H9 (cell line): Measurements from ENCODE around the gene GFPT1. TPM values are rescaled to one million over a fixed set of nuclear protein-coding genes. Genes with fewer than 3 reads are reported as not detected.
A peak's percentile ranks its signal among the peaks of the same experiment; 100 is the strongest.

Experiments used
- DNase-seq: peaks from one replicate; pipeline ENCODE4 v3.0.0-alpha.2; 2017
- H2AFZ ChIP-seq: one replicate; pipeline ENCODE4 v1.6.1; 2013; ENCODE audit warnings: mild to moderate bottlenecking, low read length, control low read depth, moderate library complexity
- H2AK5ac ChIP-seq: 2 replicates; pipeline ENCODE4 v1.6.1; 2013; ENCODE audit warnings: low read length, control low read depth, mixed read lengths; ENCODE audit not compliant: insufficient read length
- H2BK120ac ChIP-seq: one replicate; pipeline ENCODE4 v1.6.1; 2013; ENCODE audit warnings: low read depth, mild to moderate bottlenecking, low read length, control low read depth, inconsistent platforms; ENCODE audit not compliant: poor library complexity, severe bottlenecking
- H2BK12ac ChIP-seq: 2 replicates; pipeline ENCODE4 v1.6.1; 2013; ENCODE audit warnings: low read length, control low read depth, mixed read lengths, low read depth; ENCODE audit not compliant: insufficient read length
- H2BK15ac ChIP-seq: 2 replicates; pipeline ENCODE4 v1.6.1; 2013; ENCODE audit warnings: low read depth, low read length, control low read depth
- H2BK20ac ChIP-seq: one replicate; pipeline ENCODE4 v1.6.1; 2013; ENCODE audit warnings: low read depth, mild to moderate bottlenecking, low read length, control low read depth, inconsistent platforms; ENCODE audit not compliant: poor library complexity, severe bottlenecking
- H2BK5ac ChIP-seq: 2 replicates; pipeline ENCODE4 v1.6.1; 2013; ENCODE audit warnings: low read length, control low read depth, mixed read lengths; ENCODE audit not compliant: insufficient read length
- H3K14ac ChIP-seq: 2 replicates; pipeline ENCODE4 v1.6.1; 2013; ENCODE audit warnings: low read length, control low read depth; ENCODE audit not compliant: insufficient read depth
- H3K18ac ChIP-seq: 2 replicates; pipeline ENCODE4 v1.6.1; 2013; ENCODE audit warnings: low read depth, mild to moderate bottlenecking, mixed read lengths, low read length, control low read depth; ENCODE audit not compliant: insufficient read length
- H3K23ac ChIP-seq: 2 replicates; pipeline ENCODE4 v1.6.1; 2013; ENCODE audit warnings: low read length, control low read depth, mixed read lengths, low read depth; ENCODE audit not compliant: insufficient read length
- H3K23me2 ChIP-seq: 2 replicates; pipeline ENCODE4 v1.6.1; 2013; ENCODE audit warnings: low read depth, mild to moderate bottlenecking, mixed read lengths, low read length, control low read depth; ENCODE audit not compliant: insufficient read length, poor library complexity, severe bottlenecking
- H3K27ac ChIP-seq: 2 replicates; pipeline ENCODE4 v1.5.1; 2013; ENCODE audit warnings: low read length, control low read depth, mixed read lengths, low read depth; ENCODE audit not compliant: insufficient read length
- H3K27me3 ChIP-seq: 2 replicates; pipeline ENCODE4 v1.6.1; 2013; ENCODE audit warnings: low read length, control low read depth, inconsistent platforms; ENCODE audit not compliant: insufficient read depth
- H3K4ac ChIP-seq: 2 replicates; pipeline ENCODE4 v1.6.1; 2013; ENCODE audit warnings: low read depth, mild to moderate bottlenecking, control low read depth, inconsistent platforms, low read length, moderate library complexity
- H3K4me1 ChIP-seq: 2 replicates; pipeline ENCODE4 v1.6.1; 2013; ENCODE audit warnings: low read length, control low read depth, inconsistent platforms; ENCODE audit not compliant: insufficient read depth
- H3K4me2 ChIP-seq: 2 replicates; pipeline ENCODE4 v1.6.1; 2013; ENCODE audit warnings: low read length, control low read depth, mixed read lengths; ENCODE audit not compliant: insufficient read length, insufficient read depth
- H3K56ac ChIP-seq: 2 replicates; pipeline ENCODE4 v1.6.1; 2013; ENCODE audit warnings: low read depth, mild to moderate bottlenecking, mixed read lengths, low read length, control low read depth; ENCODE audit not compliant: insufficient read length
- H3K79me1 ChIP-seq: 2 replicates; pipeline ENCODE4 v1.6.1; 2013; ENCODE audit warnings: low read depth, mild to moderate bottlenecking, moderate library complexity, low read length, control low read depth, inconsistent platforms; ENCODE audit not compliant: insufficient read depth, poor library complexity, severe bottlenecking
- H3K79me2 ChIP-seq: 2 replicates; pipeline ENCODE4 v1.6.1; 2013; ENCODE audit warnings: low read length, control low read depth, inconsistent platforms; ENCODE audit not compliant: insufficient read depth
- H3K9ac ChIP-seq: 2 replicates; pipeline ENCODE4 v1.6.1; 2013; ENCODE audit warnings: low read length, control low read depth, mixed read lengths; ENCODE audit not compliant: insufficient read length; ENCODE audit errors: extremely low read depth
- H3K9me3 ChIP-seq: one replicate; pipeline ENCODE4 v1.6.1; 2013; ENCODE audit warnings: low read depth, low read length, inconsistent platforms; ENCODE audit not compliant: control insufficient read depth
- H3T11ph ChIP-seq: one replicate; pipeline ENCODE4 v1.6.1; 2013; ENCODE audit warnings: mild to moderate bottlenecking, low read length, control low read depth, inconsistent platforms
- H4K20me1 ChIP-seq: one replicate; pipeline ENCODE4 v1.6.1; 2013; ENCODE audit not compliant: control insufficient read depth, insufficient read length, insufficient read depth
- H4K5ac ChIP-seq: 2 replicates; pipeline ENCODE4 v1.6.1; 2013; ENCODE audit warnings: low read depth, mild to moderate bottlenecking, mixed read lengths, low read length, control low read depth; ENCODE audit not compliant: insufficient read length
- H4K8ac ChIP-seq: replicated peaks from 2 replicates; pipeline ENCODE4 v1.6.1; 2013; ENCODE audit warnings: low read length, control low read depth, mixed read lengths, low read depth; ENCODE audit not compliant: insufficient read length
- H4K91ac ChIP-seq: 2 replicates; pipeline ENCODE4 v1.6.1; 2013; ENCODE audit warnings: low read depth, mild to moderate bottlenecking, moderate library complexity, mixed read lengths, low read length, control low read depth; ENCODE audit not compliant: insufficient read length
- H3K27ac Mint-ChIP-seq, 3 experiments: 2 replicates in 2 of 3; 3 replicates in 1 of 3; pipeline ENCODE4 v1.8.0; 2020 to 2021; ENCODE audit warnings: mixed read lengths in 3 of 3, mild to moderate bottlenecking in 1 of 3, moderate library complexity in 1 of 3
- H3K27me3 Mint-ChIP-seq: 2 replicates; pipeline ENCODE4 v1.8.0; 2021; ENCODE audit warnings: low read depth, mild to moderate bottlenecking, moderate library complexity, mixed read lengths
- H3K36me3 Mint-ChIP-seq, 3 experiments: 2 replicates in 2 of 3; 3 replicates in 1 of 3; pipeline ENCODE4 v1.8.0; 2020 to 2021; ENCODE audit warnings: low read depth in 3 of 3, mixed read lengths in 3 of 3; ENCODE audit not compliant: insufficient read depth in 1 of 3
- H3K4me1 Mint-ChIP-seq, 2 experiments: 2 replicates each; pipeline ENCODE4 v1.8.0; 2020; ENCODE audit warnings: mixed read lengths in 2 of 2
- H3K4me3 Mint-ChIP-seq, 2 experiments: 2 replicates in 1 of 2; 3 replicates in 1 of 2; pipeline ENCODE4 v1.8.0; 2020 to 2021; ENCODE audit warnings: mild to moderate bottlenecking in 2 of 2, mixed read lengths in 2 of 2, moderate library complexity in 1 of 2
- H3K9me3 Mint-ChIP-seq, 2 experiments: 2 replicates in 1 of 2; 3 replicates in 1 of 2; pipeline ENCODE4 v1.8.0; 2020; ENCODE audit warnings: mild to moderate bottlenecking in 2 of 2, mixed read lengths in 2 of 2, moderate library complexity in 1 of 2
- CTCF ChIP-seq: fragments of 200-600 bp; sonication (generic); conservative IDR thresholded peaks from 3 replicates; pipeline ENCODE4 v1.8.0; 2021; ENCODE audit warnings: antibody characterized with exemption, mild to moderate bottlenecking
- WGBS: extraction: QIAGEN DNeasy Blood & Tissue Kit; methylation state at CpG from one replicate; pipeline ENCODE4 v1.1.7; 2013; ENCODE audit warnings: missing lambda C conversion rate, low lambda C conversion rate, mixed read lengths; ENCODE audit not compliant: insufficient read length; ENCODE audit errors: extremely low coverage; 5-methylcytosine and 5-hydroxymethylcytosine counted together
- total RNA-seq: library from RNA; stranded (reverse); gene quantifications from 2 replicates; pipeline ENCODE4 v1.2.1, GENCODE V29; 2021

Gene GFPT1
- total RNA-seq, 1 experiment from 2014 or later, result 84.4 TPM

- Histone ChIP-seq H3K9me3 (no peaks in the 10 kb centered on the region), H4K8ac (no peak overlapping the region), H3K23me2 (peaks cover 11% of the 10 kb centered on the region), H2BK120ac (no peak overlapping the region), H2AK5ac (no peak overlapping the region), H4K20me1 (no peaks in the 10 kb centered on the region), H2BK5ac (no peak overlapping the region), H3K14ac (no peak overlapping the region), H3K4me2 (peak overlapping the region; percentile 41), H4K91ac (no peak overlapping the region), H3K18ac (no peak overlapping the region), H3K4me1 (no peaks in the 10 kb centered on the region), H2AFZ (no peak overlapping the region), H3K9ac (no peak overlapping the region), H4K5ac (no peak overlapping the region), H2BK20ac (no peak overlapping the region), H3K27me3 (no peaks in the 10 kb centered on the region; the same call in 1 of the 2 replicates), H3T11ph (no peak overlapping the region), H3K79me1 (no peaks in the 10 kb centered on the region), H3K56ac (no peak overlapping the region), H3K27ac (no peak overlapping the region), H3K23ac (no peak overlapping the region), H3K4ac (no peak overlapping the region), H2BK12ac (no peak overlapping the region), H2BK15ac (no peak overlapping the region), H3K79me2 (no peaks in the 10 kb centered on the region)
- H3K36me3 Mint-ChIP-seq, result peaks cover 0 to 3% (median 0%) of the 10 kb centered on the region in 3 experiments; a peak in 2 of 7 replicates
- H3K27me3 Mint-ChIP-seq, result peaks cover 48% of the 10 kb centered on the region
- peaks cover 0 to 11% of the 10 kb centered on the region in 2 experiments; a peak in 3 of 5 replicates for H3K9me3 Mint-ChIP-seq
- TF ChIP-seq CTCF, result no peak
- WGBS, result no CpG with 5 or more reads among the region's 17 CpGs
- no peak for DNase-seq
- H3K27ac Mint-ChIP-seq, result peak overlapping the region in 1 of 3 experiments; percentile 60; a peak in 1 of 7 replicates
- peaks cover 14 to 17% of the 10 kb centered on the region in 2 experiments for H3K4me1 Mint-ChIP-seq
- H3K4me3 Mint-ChIP-seq, result peak overlapping the region; percentile 68 to 84
These were observed 79.4 kb downstream of the GFPT1 start for GRCh38 chr2:69307579-69308064.
